GM19238 (cell line): ENCODE measurements around the gene ATG101.

Source experiments
- DNase-seq: peaks from one replicate; pipeline ENCODE4 v3.0.0; 2011; ENCODE audit warnings: low spot score; ENCODE audit not compliant: insufficient read length

Gene ATG101

DNA sequence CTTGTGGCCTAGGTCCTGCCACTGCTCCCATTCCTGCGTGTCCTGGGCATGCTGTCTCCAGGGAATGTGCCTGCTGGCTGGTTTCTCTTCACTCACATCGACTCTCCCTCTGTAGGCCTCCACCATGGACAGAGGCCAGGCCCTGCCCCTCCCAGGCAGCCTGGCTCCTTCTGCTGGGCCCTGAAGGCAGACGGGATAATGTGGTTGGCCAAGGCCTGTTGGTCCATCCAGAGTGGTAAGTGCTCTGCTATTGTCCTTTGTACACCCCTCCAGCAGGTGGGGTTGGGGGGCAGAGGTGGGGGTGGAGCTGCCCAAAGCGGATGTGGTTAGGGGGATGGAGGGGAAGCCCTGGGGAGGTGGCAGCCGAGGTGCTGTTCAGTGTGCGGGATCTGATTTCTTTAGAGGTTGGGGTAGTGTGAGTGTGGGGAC is 28.1 kb upstream of the ATG101 start:
- peak; percentile 58 for DNase-seq

DNA sequence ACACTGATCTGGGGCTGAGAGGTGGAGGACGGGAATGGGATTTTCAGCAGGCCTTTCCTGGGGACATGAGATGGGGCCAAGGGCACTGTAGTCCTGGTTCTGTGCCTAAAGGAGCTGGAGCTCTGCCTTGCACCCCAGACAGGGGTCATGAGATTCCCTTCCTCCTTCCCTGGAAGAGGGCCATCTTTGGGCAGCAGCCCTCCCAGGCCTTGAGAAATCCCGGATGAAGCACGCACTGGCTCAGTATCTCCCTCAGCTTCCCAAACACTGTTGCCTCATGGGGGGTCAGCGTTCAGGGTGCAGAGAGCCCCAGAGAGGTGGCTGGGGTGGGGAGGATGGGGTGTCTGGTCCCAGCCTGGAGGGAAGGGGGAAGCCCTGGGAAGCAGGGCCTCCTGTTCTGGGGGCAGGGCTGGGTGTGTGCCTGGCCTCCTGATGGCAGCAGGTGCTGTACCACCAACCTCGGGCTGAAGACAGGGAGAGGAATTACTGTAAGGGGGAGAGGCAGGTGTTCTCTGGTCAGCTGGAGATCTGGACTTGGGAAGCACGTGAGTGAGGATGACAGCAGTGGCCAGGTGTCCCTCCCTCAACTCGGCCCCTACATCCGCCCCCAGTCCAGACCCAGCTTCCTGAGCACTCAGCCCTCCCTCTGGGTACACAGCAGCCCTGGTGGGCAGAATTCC is 26.9 kb upstream of the ATG101 start:
- no peak for DNase-seq

DNA sequence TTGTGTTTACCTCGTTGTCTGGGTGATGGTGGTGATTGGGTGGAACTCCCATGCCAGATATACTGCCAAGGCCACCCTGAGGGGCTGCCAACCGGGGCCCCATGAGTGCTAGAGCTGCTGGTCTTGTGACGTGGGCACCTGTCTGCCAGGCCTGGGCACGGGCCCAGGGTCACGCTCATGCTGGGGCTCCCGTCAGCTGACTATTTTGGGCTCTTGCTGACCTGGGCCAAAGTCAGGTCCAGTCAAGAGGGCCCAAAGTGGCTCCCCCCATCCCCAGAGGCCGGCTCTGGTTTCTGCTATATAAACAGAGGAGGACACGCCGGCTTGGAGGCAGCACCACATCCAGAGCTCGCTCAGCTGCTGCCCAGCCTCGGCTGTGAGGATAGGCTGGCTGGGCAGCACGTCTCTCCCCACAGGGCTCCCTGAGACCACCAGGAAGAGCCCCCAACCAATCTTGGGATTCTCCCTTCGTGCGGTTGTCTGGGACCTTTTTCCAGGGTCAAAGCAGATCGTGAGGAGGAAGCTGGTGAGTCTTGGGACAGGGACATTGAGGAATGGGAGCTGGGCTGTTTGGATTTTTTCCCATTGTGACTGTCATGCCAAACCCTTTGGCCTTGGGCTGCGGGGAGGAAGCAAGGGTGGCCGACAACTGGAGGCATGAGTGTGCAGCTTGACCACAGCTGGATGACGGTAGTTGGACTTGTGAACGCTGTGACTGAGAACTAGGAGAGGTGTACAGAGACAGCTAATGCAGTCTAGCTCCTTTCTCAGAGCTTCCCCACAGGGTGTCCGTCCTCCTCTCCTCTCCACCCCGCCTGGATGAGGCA is 26.2 kb upstream of the ATG101 start:
- no peak for DNase-seq

DNA sequence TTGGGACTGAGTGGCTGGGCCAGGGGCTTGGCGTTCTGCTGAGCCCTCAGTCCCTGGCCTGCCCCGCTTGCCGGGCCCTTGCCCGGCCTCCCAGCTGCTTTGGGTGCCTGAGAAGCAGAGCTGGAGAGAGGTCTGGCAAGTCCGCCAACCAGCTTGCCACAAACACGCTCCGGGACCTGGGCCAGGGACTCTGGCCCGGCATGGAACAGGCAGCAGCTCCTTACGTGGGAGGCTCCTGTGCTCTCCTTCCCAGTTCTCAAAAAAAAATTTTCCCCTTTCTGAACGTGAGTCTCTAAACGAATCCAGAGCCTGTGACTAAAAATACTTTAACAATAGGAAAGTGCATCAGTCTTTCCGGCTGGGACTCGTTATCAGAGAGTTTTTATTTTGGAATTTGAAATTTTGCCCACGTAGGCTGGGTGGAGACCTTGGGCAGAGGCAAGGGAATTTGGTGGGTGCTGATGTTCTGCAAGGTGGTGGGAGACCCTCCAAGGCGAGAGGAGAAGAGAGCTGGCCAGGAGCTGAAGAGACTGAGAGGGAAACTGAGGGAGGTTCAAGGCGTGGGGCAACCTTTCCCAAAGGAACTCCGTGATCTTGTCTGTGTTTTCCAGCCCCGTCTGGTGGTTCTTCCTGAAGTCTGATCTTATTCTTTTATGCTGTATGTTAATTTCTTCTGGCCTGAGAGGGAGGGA is 25.3 kb upstream of the ATG101 start:
- no peak for DNase-seq

DNA sequence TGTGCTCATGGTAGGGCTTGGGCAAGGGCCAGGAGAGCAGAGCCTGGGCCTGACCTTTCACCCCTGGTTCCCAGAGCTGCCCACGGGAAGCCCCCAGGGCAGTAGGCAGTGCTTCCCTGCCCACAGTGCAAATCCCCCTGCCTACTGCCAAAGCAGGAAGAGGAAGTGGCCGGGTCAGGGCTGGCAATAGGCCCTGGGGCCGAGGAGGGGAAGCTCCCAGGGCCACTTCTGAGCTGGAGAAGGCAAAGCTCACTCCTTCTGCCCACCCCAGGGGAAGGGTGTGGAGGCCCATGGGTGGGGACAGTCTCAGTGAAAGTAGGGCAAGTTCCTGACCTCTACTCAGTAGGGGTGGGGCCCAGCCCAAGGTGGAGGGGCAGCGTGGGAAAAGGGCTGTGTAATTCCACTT is 24.0 kb upstream of the ATG101 start:
- no peak for DNase-seq

DNA sequence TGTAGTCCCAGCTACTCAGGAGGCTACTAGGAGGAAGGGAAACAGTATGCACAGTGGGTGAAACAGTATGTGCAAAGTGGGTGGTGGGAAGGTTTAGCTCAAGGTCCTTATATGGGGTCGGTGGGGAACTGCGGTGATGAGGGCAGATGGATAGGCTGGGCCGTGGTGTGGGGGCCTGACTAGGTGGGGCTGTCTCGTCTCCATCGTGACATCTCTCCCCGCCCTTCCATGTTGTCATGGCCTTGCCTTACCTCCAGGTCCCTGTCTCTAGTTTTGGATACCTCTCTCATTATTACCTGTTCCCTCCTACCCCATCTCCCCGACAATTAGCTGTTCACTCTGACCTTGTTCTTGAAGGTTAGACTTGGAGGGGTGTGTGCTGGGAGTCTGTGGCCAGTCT is 22.9 kb upstream of the ATG101 start:
- DNase-seq, result no peak

DNA sequence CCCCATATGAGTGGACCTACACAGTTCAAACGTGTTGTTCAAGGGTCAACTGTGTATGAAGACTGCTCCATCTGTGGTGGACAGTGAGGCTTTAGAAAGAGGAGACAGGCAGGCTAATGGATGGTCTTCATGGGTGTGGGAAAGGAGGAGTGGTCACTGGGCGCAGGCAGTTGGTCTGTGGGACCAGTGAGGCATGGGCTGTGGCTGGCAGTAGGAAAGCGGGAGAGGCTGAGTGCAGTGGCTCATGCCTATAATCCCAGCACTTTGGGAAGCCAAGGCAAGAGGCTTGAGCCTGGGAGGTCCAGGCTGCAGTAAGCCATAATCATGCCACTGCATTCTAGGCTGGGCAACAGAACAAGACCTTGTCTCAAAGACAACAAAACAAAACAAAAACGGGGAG is 20.5 kb upstream of the ATG101 start:
- no peak for DNase-seq

DNA sequence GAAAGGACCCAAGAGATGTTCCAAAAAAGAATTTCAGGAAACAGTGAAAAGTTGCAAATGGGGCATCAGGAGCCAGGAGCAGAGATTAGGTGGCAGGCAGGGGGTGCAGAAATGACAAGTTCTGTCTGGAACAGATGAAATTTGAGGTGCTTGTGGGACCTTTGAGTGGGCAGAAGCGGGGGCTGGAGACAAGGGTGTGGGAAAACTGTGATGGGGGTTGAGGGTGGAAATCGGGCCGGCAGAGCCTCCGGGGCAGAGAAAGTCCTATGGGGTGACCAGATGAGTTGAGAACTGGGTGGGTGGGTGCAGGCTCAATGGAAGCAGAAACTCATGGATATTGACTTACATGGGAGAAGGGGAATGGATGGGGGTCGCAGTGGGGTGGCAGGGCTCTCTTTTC is 20.1 kb upstream of the ATG101 start:
- no peak for DNase-seq

DNA sequence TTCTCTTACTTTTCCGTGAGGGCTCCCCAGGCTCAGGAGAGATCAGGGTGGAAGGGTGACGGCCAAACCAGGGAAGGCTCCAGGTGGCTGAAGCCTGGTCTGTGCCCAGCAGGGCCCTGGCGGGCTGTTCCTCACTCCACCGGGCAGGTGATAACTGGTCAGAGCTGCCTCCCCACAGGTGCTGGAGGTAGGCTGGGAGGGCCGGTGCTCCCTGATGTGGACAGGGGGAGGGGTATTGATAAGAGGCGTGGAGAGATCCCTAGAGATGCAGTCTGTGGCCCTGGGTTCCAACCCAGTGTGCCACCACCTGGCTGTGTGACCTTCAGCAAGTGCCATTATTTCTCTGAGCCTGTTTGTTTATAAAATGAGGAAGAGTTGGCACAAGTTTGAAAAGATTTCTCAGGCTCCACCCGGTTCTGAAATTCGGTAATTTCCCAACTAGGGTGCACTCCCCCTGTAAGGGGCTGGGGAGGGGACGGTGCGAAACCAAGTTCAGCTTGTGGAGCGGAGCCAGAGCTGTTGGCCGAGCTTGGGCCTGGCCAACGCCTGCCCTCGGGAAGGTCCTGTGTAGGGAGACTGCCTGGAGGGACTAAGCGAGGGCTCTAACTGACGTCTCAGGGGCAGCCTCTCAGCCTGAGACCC is 19.5 kb upstream of the ATG101 start:
- DNase-seq, result no peak

DNA sequence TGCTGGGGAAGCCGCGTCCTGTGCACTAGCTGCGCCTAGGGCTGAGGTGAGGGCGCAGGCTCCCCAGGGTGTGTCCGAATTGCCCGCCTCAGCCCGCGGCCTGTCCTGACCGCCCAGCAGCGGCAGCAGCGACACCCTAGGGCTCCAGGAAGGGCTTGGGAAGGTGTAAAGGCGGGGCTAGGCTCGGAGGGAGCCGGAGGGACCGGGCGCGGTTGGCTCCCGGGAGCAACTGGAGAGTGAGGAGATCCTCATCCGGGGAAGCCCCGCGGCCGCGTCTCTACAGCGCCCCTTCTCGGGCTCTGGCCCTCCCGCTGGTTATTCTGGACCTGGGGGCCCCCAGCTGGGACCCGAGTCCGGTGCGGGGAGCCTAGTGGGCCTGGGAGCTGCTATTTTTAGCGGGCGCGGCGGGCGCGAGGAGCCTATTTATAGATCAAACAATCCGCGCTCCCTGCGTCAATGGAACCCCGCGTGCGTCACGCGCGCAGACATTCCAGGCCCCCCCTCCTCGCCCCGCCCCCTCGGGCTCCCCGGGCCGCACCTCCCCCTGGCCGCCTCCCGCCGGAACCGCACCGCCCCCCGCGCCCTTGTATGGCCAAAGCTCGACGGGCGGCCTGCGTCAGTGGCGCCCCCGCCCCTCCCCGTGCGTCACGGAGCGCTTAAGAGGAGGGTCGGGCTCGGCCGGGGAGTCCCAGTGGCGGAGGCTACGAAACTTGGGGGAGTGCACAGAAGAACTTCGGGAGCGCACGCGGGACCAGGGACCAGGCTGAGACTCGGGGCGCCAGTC is 18.8 kb upstream of the ATG101 start, which contains the start of gene NR4A1:
NR4A1 (plus strand) TSS at position 685 of the 784 bp plus-strand sequence. CDS start 2,887 bp downstream, outside the sequence.
- DNase-seq, result peak; percentile 96

DNA sequence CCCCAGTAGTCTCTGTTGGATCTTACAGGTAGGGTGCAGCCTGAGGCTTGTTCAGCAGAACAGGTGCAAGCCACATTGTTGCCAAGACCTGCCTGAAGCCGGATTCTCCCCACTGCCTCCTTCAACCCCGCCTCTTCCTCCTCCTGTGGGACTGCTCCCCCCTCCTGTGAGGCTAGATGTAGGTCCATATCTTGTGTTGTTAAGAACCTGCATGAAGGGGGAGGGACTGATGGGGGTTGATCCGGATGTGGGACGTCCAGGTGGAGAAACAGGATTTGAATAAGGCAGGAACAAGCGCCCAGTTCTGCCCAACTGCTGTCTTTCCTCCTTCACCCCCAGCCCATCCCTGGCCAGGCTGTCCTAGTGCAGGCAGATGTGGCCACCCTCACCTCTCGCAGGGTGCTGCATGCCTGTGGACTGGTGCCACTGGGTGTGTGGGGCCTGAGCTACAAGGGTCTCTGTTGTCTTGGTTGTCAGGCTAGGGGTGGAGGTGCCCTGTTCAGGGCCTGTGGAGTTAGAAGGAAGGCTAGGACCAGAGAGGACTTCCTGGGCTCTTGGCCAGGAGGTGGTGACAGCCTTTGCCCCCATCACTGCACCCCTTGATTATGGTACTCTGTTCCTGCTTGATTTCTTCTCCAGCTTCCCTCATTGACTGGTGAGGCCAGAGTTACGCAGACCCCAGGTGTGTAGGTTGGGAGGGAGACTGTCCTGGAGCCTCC is 17.2 kb upstream of the ATG101 start:
- DNase-seq, result no peak

DNA sequence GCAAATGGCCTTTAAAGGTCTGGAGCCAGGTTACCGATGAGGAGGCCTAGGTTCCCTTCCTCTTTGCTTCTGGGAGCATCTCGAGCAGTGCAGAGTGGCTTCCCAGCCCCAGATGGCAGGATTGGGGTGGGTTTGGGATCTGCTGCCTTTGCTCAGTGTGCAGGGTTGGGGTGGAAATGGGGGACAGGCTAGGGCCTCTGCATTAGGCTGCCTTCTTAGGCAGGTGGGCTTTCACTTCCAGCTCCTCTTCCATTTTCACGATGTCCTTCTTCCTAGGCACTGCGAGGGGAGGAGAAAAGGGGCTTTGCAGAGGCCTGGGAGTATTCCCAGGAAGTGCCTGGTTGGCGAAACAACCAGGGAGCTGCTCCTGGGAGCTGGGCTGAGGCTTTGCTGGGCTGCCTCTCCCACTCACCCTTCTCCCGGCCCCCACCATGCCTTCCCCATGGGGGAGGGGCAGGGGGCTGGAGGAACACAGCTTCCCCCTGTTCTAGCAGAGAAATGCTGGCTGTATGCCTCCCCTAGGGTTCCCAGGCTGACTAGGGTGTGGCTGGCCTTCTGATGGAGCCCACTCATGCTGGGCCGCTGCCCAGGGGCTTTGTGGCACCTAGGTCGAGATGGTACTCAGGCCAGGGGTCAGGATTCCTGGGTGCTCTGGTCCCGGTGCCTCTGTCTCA is 16.1 kb upstream of the ATG101 start:
- DNase-seq, result no peak

DNA sequence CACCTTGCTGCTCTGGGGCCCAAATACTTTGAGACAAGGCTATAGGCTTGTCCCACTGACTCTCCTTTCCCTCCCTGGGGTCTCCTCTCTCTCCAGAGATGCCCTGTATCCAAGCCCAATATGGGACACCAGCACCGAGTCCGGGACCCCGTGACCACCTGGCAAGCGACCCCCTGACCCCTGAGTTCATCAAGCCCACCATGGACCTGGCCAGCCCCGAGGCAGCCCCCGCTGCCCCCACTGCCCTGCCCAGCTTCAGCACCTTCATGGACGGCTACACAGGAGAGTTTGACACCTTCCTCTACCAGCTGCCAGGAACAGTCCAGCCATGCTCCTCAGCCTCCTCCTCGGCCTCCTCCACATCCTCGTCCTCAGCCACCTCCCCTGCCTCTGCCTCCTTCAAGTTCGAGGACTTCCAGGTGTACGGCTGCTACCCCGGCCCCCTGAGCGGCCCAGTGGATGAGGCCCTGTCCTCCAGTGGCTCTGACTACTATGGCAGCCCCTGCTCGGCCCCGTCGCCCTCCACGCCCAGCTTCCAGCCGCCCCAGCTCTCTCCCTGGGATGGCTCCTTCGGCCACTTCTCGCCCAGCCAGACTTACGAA is 15.4 kb upstream of the ATG101 start:
- no peak for DNase-seq

DNA sequence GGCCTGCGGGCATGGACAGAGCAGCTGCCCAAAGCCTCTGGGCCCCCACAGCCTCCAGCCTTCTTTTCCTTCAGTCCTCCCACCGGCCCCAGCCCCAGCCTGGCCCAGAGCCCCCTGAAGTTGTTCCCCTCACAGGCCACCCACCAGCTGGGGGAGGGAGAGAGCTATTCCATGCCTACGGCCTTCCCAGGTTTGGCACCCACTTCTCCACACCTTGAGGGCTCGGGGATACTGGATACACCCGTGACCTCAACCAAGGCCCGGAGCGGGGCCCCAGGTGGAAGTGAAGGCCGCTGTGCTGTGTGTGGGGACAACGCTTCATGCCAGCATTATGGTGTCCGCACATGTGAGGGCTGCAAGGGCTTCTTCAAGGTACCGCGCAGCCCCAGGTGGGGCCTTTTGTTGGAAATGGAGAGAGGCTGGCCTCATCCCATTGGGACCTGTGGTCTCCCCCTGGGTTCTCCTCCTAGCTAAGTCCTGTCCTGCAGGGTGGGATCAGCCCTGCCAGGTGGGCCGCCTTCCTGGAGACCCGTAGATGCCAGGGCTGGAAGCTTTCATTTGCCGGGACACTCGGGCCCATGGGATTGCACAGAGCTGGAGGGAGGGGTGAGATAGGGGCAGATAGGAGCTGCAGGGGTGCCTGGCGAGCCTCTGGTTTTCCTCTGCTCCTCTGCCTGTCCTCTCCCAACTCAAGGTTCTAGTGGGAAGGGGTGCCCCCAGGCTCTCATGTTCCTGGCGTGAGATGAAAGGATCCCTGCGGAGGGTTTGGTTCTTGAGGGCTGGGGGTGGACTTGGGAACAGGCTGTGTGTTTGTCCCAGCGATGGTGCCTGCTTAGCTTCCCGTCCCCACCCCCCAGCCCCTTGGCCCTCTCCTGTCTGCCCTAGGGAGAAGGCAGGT is 14.7 kb upstream of the ATG101 start:
- no peak for DNase-seq

DNA sequence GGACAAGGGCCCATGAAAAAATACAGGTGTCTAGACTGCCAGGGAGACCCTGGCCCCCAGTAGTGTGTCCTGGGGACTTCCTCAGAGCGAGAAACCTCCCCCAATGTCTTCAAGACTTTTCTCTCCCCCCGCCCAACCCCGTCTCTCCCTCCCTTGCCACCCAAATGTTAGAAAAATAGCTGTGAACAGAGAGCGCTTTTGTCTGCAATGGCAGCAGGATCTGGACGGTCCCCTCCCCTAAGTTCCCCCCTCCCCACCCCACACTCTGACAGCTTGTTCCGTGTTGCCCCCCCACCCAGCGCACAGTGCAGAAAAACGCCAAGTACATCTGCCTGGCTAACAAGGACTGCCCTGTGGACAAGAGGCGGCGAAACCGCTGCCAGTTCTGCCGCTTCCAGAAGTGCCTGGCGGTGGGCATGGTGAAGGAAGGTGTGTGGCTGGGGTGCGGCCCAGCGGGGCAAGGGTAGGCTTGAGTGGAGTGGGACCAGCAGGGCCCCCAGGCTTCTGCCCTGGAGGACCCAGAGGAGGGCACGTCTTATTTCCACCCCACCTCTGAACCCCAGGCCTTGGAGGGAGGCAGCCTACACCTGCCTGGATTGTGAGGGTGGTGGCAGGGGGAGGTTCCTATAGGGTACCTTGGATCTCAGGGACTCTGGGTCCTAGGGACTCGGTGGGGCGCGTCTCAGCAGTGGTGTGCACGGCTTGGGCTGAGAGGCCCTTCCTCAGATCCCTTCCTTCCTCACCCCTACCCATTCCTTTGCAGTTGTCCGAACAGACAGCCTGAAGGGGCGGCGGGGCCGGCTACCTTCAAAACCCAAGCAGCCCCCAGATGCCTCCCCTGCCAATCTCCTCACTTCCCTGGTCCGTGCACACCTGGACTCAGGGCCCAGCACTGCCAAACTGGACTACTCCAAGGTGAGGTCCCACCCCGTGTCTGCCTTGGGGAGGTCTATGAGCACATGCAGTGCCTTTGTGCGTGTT is 13.8 kb upstream of the ATG101 start:
- DNase-seq, result no peak

DNA sequence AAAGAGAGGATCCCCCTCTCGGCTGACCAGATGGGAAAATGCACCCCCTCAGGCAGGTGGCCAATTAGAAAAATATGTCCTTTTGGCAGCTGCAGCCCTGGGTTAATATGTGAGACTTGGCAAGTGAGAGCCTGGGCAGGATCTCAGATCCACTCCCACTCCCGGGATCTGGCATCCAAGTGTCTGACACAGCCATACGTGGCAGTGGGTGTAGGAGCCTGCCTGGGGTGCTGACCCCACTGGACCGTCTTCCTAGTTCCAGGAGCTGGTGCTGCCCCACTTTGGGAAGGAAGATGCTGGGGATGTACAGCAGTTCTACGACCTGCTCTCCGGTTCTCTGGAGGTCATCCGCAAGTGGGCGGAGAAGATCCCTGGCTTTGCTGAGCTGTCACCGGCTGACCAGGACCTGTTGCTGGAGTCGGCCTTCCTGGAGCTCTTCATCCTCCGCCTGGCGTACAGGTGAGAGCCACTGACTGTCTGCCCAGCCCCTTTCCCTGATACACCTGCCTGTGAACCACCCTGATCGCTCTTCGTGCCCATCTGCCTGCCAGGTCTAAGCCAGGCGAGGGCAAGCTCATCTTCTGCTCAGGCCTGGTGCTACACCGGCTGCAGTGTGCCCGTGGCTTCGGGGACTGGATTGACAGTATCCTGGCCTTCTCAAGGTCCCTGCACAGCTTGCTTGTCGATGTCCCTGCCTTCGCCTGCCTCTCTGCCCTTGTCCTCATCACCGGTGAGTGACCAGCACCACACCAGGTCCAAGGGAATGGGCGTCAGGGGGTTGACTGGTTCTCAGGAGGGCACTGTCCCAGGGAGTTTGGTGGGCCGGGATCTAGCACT is 12.8 kb upstream of the ATG101 start:
- DNase-seq, result no peak
